Measurements from ENCODE around the gene GTPBP8. TPM values are rescaled to one million over a fixed set of nuclear protein-coding genes. Genes with fewer than 3 reads are reported as not detected.

Gene GTPBP8
- total and polyA plus RNA-seq, 2 of the 8 experiments (the other 6 are each of a cell fraction or from before 2014, with no cell fraction given) = 25.8 to 27.6 TPM

GRCh38 chr3:112980080-112980479 is 10.7 kb upstream of the GTPBP8 start:
- Histone ChIP-seq H3K23ac (ENCODE audit: insufficient read length) (no peak overlapping the region), H3K9ac (replicated peaks in 1 of 4; ENCODE audit: extremely low read depth in 1 of 4, low read depth in 3 of 4, low read length in 3 of 4) (no peak overlapping the region), H2BK15ac (ENCODE audit: low read length) (no peak overlapping the region), H2BK12ac (ENCODE audit: low read depth, low read length) (no peak overlapping the region), H3K79me2 (ENCODE audit: control insufficient read depth in 1 of 2, insufficient read depth in 2 of 2, low read length in 2 of 2) (no peaks in the 10 kb centered on the region), H3K14ac (ENCODE audit: insufficient read length) (no peak overlapping the region), H3K27me3 (replicated peaks in 1 of 4; ENCODE audit: control insufficient read depth in 3 of 4, extremely low read depth in 1 of 4, insufficient read depth in 3 of 4, low read length in 3 of 4) (no peaks in the 10 kb centered on the region), H4K5ac (ENCODE audit: insufficient read length, low read depth, low read length) (no peak overlapping the region), H3K27ac (ENCODE audit: low read depth, low read length) (no peak overlapping the region), H4K8ac (ENCODE audit: extremely low read depth, insufficient read depth, low read length) (no peak overlapping the region), H3K4ac (replicated peaks; ENCODE audit: insufficient read length, low read depth, low read length) (no peak overlapping the region), H3K4me2 (ENCODE audit: insufficient read depth in 1 of 2, low read depth in 2 of 2, low read length in 2 of 2) (no peak overlapping the region), H3K9me3 (ENCODE audit: insufficient read depth in 2 of 2, low read depth in 1 of 2, low read length in 1 of 2) (no peaks in the 10 kb centered on the region), H3K23me2 (ENCODE audit: low read depth, low read length) (no peaks in the 10 kb centered on the region), H4K91ac (replicated peaks; ENCODE audit: insufficient read length, low read length) (no peak overlapping the region), H3K4me3 (ENCODE audit: extremely low read depth in 1 of 4, insufficient read depth in 2 of 4, low read depth in 3 of 4, low read length in 4 of 4) (no peak overlapping the region), H3K36me3 (ENCODE audit: control insufficient read depth in 2 of 4, insufficient read depth in 4 of 4, low read length in 3 of 4) (no peaks in the 10 kb centered on the region), H2BK120ac (replicated peaks; ENCODE audit: low read depth, low read length) (no peak overlapping the region), H3K56ac (replicated peaks; ENCODE audit: insufficient read length, low read depth, low read length) (no peak overlapping the region), H2BK5ac (ENCODE audit: low read depth, low read length) (no peak overlapping the region), H2AK5ac (ENCODE audit: low read depth, low read length) (no peak overlapping the region), H3K4me1 (replicated peaks in 1 of 4; ENCODE audit: control insufficient read depth in 3 of 4, insufficient read depth in 4 of 4, low read length in 3 of 4) (no peaks in the 10 kb centered on the region), H4K20me1 (replicated peaks in 1 of 2; ENCODE audit: control insufficient read depth in 1 of 2, insufficient read depth in 2 of 2, low read length in 2 of 2) (no peaks in the 10 kb centered on the region), H2AFZ (ENCODE audit: low read length) (no peak overlapping the region), H2BK20ac (ENCODE audit: low read length) (no peak overlapping the region), H3K18ac (ENCODE audit: extremely low read depth, low read length) (no peak overlapping the region), H3K79me1 (ENCODE audit: low read depth, low read length) (no peaks in the 10 kb centered on the region)
- ChIA-PET CTCF (ENCODE audit: partially characterized antibody) (interaction anchor here (0.6 to 3.7 kb wide), 20 partner anchors 8 to 401 kb away, joined by 3 to 40 read pairs (median 5); partner anchors contain the start of gene CCDC80), POLR2A (ENCODE audit: partially characterized antibody) (interaction anchor here (0.9 to 3.0 kb wide), 3 partner anchors 11 to 339 kb away, joined by 3 to 8 read pairs (median 4); partner anchors contain the start of gene GTPBP8)
- 83% methylated on average over 1 of the region's 1 CpG; no CpG with 5 or more reads in 1 of the 2 experiments for WGBS, 2 experiments (ENCODE audit: extremely low coverage in 1 of 2, insufficient coverage in 1 of 2, insufficient read length in 1 of 2, insufficient replicate concordance in 2 of 2, low coverage in 1 of 2, low lambda C conversion rate in 2 of 2, missing lambda C conversion rate in 1 of 2)
- DNase-seq (ENCODE audit: low read depth in 1 of 2, low spot score in 2 of 2) = no peak
- no peak for FAIRE-seq
- TF ChIP-seq ATF3 (IDR thresholded peaks at IDR 0.05; ENCODE audit: insufficient read depth, low read depth, low read length) = no peak
- TF ChIP-seq EGR1 (IDR thresholded peaks at IDR 0.05; ENCODE audit: borderline replicate concordance, low read depth, low read length) = no peak
- no peak for TF ChIP-seq RFX5 (IDR thresholded peaks at IDR 0.05; ENCODE audit: borderline replicate concordance, low read depth, low read length)
- TF ChIP-seq NRF1 (IDR thresholded peaks at IDR 0.05; ENCODE audit: low read depth, low read length) = no peak
- no peak for TF ChIP-seq KDM5A (IDR thresholded peaks at IDR 0.05; ENCODE audit: low read length)
- no peak for TF ChIP-seq NANOG (IDR thresholded peaks at IDR 0.05; ENCODE audit: insufficient read depth, low read depth, low read length, poor library complexity, severe bottlenecking)
- no peak for TF ChIP-seq USF2 (IDR thresholded peaks at IDR 0.05; ENCODE audit: low read length)
- TF ChIP-seq CBX5 (IDR thresholded peaks at IDR 0.05; ENCODE audit: low read depth, low read length) = no peak
- TF ChIP-seq TAF7 (optimal IDR thresholded peaks at IDR 0.05; ENCODE audit: borderline replicate concordance, low read depth, low read length) = no peak
- no peak for TF ChIP-seq CEBPB (IDR thresholded peaks at IDR 0.05; ENCODE audit: low read depth, low read length)
- no peak for TF ChIP-seq KDM4A (IDR thresholded peaks at IDR 0.05; ENCODE audit: low read depth, low read length, severe bottlenecking)
- TF ChIP-seq SP2 (IDR thresholded peaks at IDR 0.05; ENCODE audit: low read length) = no peak
